ENCODE measurements around the gene HSPB7.

Gene HSPB7

GRCh38 chr1:16018749-16019643, 1.2 kb upstream of the HSPB7 start:
- Histone ChIP-seq H3K27me3 (ENCODE audit: insufficient read depth, low read length, poor library complexity, severe bottlenecking) (no peaks in the 10 kb centered on the region), H4K20me1 (ENCODE audit: insufficient read depth, low read length, poor library complexity, severe bottlenecking) (no peaks in the 10 kb centered on the region), H3K9me3 (ENCODE audit: insufficient read depth, low read depth, low read length) (no peaks in the 10 kb centered on the region), H3K79me2 (ENCODE audit: insufficient read depth, low read length) (no peaks in the 10 kb centered on the region), H2AFZ (ENCODE audit: low read length) (no peak overlapping the region), H3K9ac (ENCODE audit: low read depth, low read length, poor library complexity, severe bottlenecking) (no peak overlapping the region), H3K4me2 (ENCODE audit: low read depth, low read length, poor library complexity, severe bottlenecking) (no peak overlapping the region), H3F3A (ENCODE audit: low read depth) (no peaks in the 10 kb centered on the region), H3K36me3 (ENCODE audit: insufficient read depth, low read length) (no peaks in the 10 kb centered on the region), H3K4me1 (ENCODE audit: insufficient read depth, low read length, poor library complexity, severe bottlenecking) (no peaks in the 10 kb centered on the region), H3K4me3 (ENCODE audit: low read length, poor library complexity, severe bottlenecking) (no peak overlapping the region), H3K9me2 (replicated peaks; ENCODE audit: low read depth, low read length) (no peaks in the 10 kb centered on the region)
- TF ChIP-seq EZH2phosphoT487 (IDR thresholded peaks at IDR 0.05; ENCODE audit: borderline replicate concordance) (no peak), CTCF (conservative IDR thresholded peaks at IDR 0.05; ENCODE audit: low read length) (no peak)

- Histone ChIP-seq H3K9ac (ENCODE audit: low read depth, low read length, poor library complexity, severe bottlenecking) (no peak overlapping the region), H3K4me1 (ENCODE audit: insufficient read depth, low read length, poor library complexity, severe bottlenecking) (no peaks in the 10 kb centered on the region), H3K4me2 (ENCODE audit: low read depth, low read length, poor library complexity, severe bottlenecking) (no peak overlapping the region), H3K9me2 (replicated peaks; ENCODE audit: low read depth, low read length) (no peaks in the 10 kb centered on the region), H4K20me1 (ENCODE audit: insufficient read depth, low read length, poor library complexity, severe bottlenecking) (no peaks in the 10 kb centered on the region), H3F3A (ENCODE audit: low read depth) (no peaks in the 10 kb centered on the region), H3K36me3 (ENCODE audit: insufficient read depth, low read length) (no peaks in the 10 kb centered on the region), H3K9me3 (ENCODE audit: insufficient read depth, low read depth, low read length) (no peaks in the 10 kb centered on the region), H2AFZ (ENCODE audit: low read length) (no peak overlapping the region), H3K4me3 (ENCODE audit: low read length, poor library complexity, severe bottlenecking) (no peak overlapping the region), H3K27me3 (ENCODE audit: insufficient read depth, low read length, poor library complexity, severe bottlenecking) (no peaks in the 10 kb centered on the region), H3K79me2 (ENCODE audit: insufficient read depth, low read length) (no peaks in the 10 kb centered on the region)
- TF ChIP-seq CTCF (conservative IDR thresholded peaks at IDR 0.05; ENCODE audit: low read length) (no peak), EZH2phosphoT487 (IDR thresholded peaks at IDR 0.05; ENCODE audit: borderline replicate concordance) (no peak)
These were observed 465 bp upstream of the HSPB7 start for GRCh38 chr1:16018308-16018707.

DNA sequence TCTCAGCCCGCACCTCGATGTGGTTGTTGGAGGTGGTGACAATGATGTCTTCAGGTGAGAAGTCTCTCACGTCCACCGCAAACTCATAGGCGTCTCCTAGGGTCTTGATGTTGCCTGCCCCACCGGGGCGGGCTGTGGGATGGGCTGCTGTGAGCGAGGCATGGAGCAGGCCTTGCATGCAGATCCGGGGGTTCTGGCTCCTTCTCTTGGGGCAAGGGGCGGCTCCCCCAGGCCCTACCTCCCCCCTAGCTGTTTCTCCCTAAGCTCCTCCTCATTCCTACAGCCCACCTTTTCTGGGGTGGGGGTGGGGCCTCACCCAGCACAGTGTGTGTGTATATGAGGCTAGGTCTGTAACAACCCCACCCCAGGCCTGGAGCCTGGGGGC, 775 bp downstream of the HSPB7 start:
- TF ChIP-seq EZH2phosphoT487 (IDR thresholded peaks at IDR 0.05; ENCODE audit: borderline replicate concordance), result no peak
- TF ChIP-seq CTCF (conservative IDR thresholded peaks at IDR 0.05; ENCODE audit: low read length), result no peak
- Histone ChIP-seq H3K9me2 (replicated peaks; ENCODE audit: low read depth, low read length) (no peaks in the 10 kb centered on the region), H3K9me3 (ENCODE audit: insufficient read depth, low read depth, low read length) (no peaks in the 10 kb centered on the region), H3K9ac (ENCODE audit: low read depth, low read length, poor library complexity, severe bottlenecking) (no peak overlapping the region), H3K4me1 (ENCODE audit: insufficient read depth, low read length, poor library complexity, severe bottlenecking) (no peaks in the 10 kb centered on the region), H2AFZ (ENCODE audit: low read length) (no peak overlapping the region), H3F3A (ENCODE audit: low read depth) (no peaks in the 10 kb centered on the region), H3K27me3 (ENCODE audit: insufficient read depth, low read length, poor library complexity, severe bottlenecking) (no peaks in the 10 kb centered on the region), H3K79me2 (ENCODE audit: insufficient read depth, low read length) (no peaks in the 10 kb centered on the region), H3K36me3 (ENCODE audit: insufficient read depth, low read length) (no peaks in the 10 kb centered on the region), H4K20me1 (ENCODE audit: insufficient read depth, low read length, poor library complexity, severe bottlenecking) (no peaks in the 10 kb centered on the region), H3K4me3 (ENCODE audit: low read length, poor library complexity, severe bottlenecking) (no peak overlapping the region), H3K4me2 (ENCODE audit: low read depth, low read length, poor library complexity, severe bottlenecking) (no peak overlapping the region)

Data from Loucy (cell line).